Measurements from ENCODE around the gene APLP1.

The APLP1 gene

GRCh38 chr19:35898499-35898809, 30.1 kb downstream of the APLP1 start:
- Mint-ChIP-seq H3K36me3 (peaks cover 56 to 61% of the 10 kb centered on the region in 2 donors), H3K4me1 (peaks cover 32 to 54% of the 10 kb centered on the region in 2 donors), H3K9me3 (no peaks in the 10 kb centered on the region), H3K27ac (peak overlapping the region; percentile 100), H3K4me3 (peak overlapping the region; percentile 97 to 98), H3K27me3 (no peaks in the 10 kb centered on the region)
- DNase-seq (no peak), ATAC-seq (replicated peaks) (no peak)

- H3K9me3 Mint-ChIP-seq = no peaks in the 10 kb centered on the region
- H3K27me3 Mint-ChIP-seq = no peaks in the 10 kb centered on the region
- H3K4me1 Mint-ChIP-seq = peaks cover 42 to 66% of the 10 kb centered on the region in 2 donors
- peak overlapping the region; percentile 100 for H3K27ac Mint-ChIP-seq
- ATAC-seq (replicated peaks) (peak; percentile 62 to 69), DNase-seq (peak; percentile 96)
- H3K36me3 Mint-ChIP-seq = peaks cover 51 to 52% of the 10 kb centered on the region in 2 donors
- peak overlapping the region; percentile 97 to 98 for H3K4me3 Mint-ChIP-seq
These were observed 31.3 kb downstream of the APLP1 start for GRCh38 chr19:35899547-35900214.

- H3K27ac Mint-ChIP-seq = peak overlapping the region; percentile 100
- DNase-seq (no peak), ATAC-seq (replicated peaks) (no peak)
- H3K9me3 Mint-ChIP-seq = no peaks in the 10 kb centered on the region
- peaks cover 42 to 43% of the 10 kb centered on the region in 2 donors for H3K36me3 Mint-ChIP-seq
- H3K27me3 Mint-ChIP-seq = no peaks in the 10 kb centered on the region
- peak overlapping the region; percentile 97 to 98 for H3K4me3 Mint-ChIP-seq
- peaks cover 41 to 65% of the 10 kb centered on the region in 2 donors for H3K4me1 Mint-ChIP-seq
These were observed 32.8 kb downstream of the APLP1 start for GRCh38 chr19:35901055-35901644.

- no peak for DNase-seq
- no peaks in the 10 kb centered on the region for H3K27me3 Mint-ChIP-seq
- no peak for ATAC-seq (replicated peaks)
These were observed 33.7 kb downstream of the APLP1 start, which contains the start of gene HCST for GRCh38 chr19:35901854-35902661. TSS of gene HCST (plus strand) at chr19:35902529. CDS start at chr19:35902594, 65 bp downstream.

GRCh38 chr19:35902870-35903475, 34.6 kb downstream of the APLP1 start:
- no peak for DNase-seq
- no peaks in the 10 kb centered on the region for H3K27me3 Mint-ChIP-seq
- peak overlapping the region; percentile 88 to 97 for H3K4me3 Mint-ChIP-seq
- peak overlapping the region; percentile 97 for H3K27ac Mint-ChIP-seq
- ATAC-seq (replicated peaks) = no peak
- no peaks in the 10 kb centered on the region for H3K9me3 Mint-ChIP-seq
- peaks cover 45 to 64% of the 10 kb centered on the region in 2 donors for H3K4me1 Mint-ChIP-seq
- H3K36me3 Mint-ChIP-seq = peaks cover 26 to 28% of the 10 kb centered on the region in 2 donors

More at GRCh38 chr19:35901854-35902661, 33.7 kb downstream of the APLP1 start, which contains the start of gene HCST:
- peaks cover 43 to 61% of the 10 kb centered on the region in 2 donors for H3K4me1 Mint-ChIP-seq
- H3K36me3 Mint-ChIP-seq = peaks cover 34 to 35% of the 10 kb centered on the region in 2 donors
- H3K9me3 Mint-ChIP-seq = no peaks in the 10 kb centered on the region
- H3K27ac Mint-ChIP-seq = peak within 1 kb of the TSS; percentile 97
- H3K4me3 Mint-ChIP-seq = peak within 1 kb of the TSS; percentile 88 to 97

- Mint-ChIP-seq H3K4me3 (peak overlapping the region; percentile 88 to 97), H3K27me3 (no peaks in the 10 kb centered on the region), H3K36me3 (peaks cover 19 to 21% of the 10 kb centered on the region in 2 donors), H3K9me3 (no peaks in the 10 kb centered on the region), H3K27ac (peak overlapping the region; percentile 97), H3K4me1 (peaks cover 47 to 71% of the 10 kb centered on the region in 2 donors)
- peak; percentile 46 to 56 for ATAC-seq (replicated peaks)
- DNase-seq = peak; percentile 94
These were observed 35.3 kb downstream of the APLP1 start for GRCh38 chr19:35903550-35904179.

- H3K4me1 Mint-ChIP-seq = peaks cover 51 to 79% of the 10 kb centered on the region in 2 donors
- H3K9me3 Mint-ChIP-seq = no peaks in the 10 kb centered on the region
- no peaks in the 10 kb centered on the region for H3K27me3 Mint-ChIP-seq
- no peak for ATAC-seq (replicated peaks)
- peak overlapping the region; percentile 26 to 88 for H3K4me3 Mint-ChIP-seq
- no peak for DNase-seq
- peak overlapping the region; percentile 97 for H3K27ac Mint-ChIP-seq
- H3K36me3 Mint-ChIP-seq = peaks cover 12 to 13% of the 10 kb centered on the region in 2 donors
These were observed 36.1 kb downstream of the APLP1 start for GRCh38 chr19:35904311-35905068.

- DNase-seq (no peak), ATAC-seq (replicated peaks) (no peak)
- peaks cover 55 to 86% of the 10 kb centered on the region in 2 donors for H3K4me1 Mint-ChIP-seq
- H3K9me3 Mint-ChIP-seq = no peaks in the 10 kb centered on the region
- no peaks in the 10 kb centered on the region for H3K27me3 Mint-ChIP-seq
- H3K36me3 Mint-ChIP-seq = peaks cover 7 to 8% of the 10 kb centered on the region in 2 donors
- H3K27ac Mint-ChIP-seq = peak overlapping the region; percentile 72
- H3K4me3 Mint-ChIP-seq = no peak overlapping the region
These were observed 36.9 kb downstream of the APLP1 start for GRCh38 chr19:35905178-35905727.

GRCh38 chr19:35907377-35907745, 39.0 kb downstream of the APLP1 start:
- Mint-ChIP-seq H3K4me3 (peak overlapping the region; percentile 37 to 62), H3K9me3 (no peaks in the 10 kb centered on the region), H3K27ac (peak overlapping the region; percentile 79), H3K36me3 (peaks cover 6% of the 10 kb centered on the region in 2 donors), H3K27me3 (no peaks in the 10 kb centered on the region), H3K4me1 (peaks cover 60 to 83% of the 10 kb centered on the region in 2 donors)
- ATAC-seq (replicated peaks) (no peak), DNase-seq (no peak)

- Mint-ChIP-seq H3K4me3 (peak within 1 kb of the TSS; percentile 68 to 78), H3K4me1 (peaks cover 56 to 78% of the 10 kb centered on the region in 2 donors), H3K9me3 (no peaks in the 10 kb centered on the region), H3K27ac (peak within 1 kb of the TSS; percentile 97), H3K36me3 (peaks cover 6% of the 10 kb centered on the region in 2 donors), H3K27me3 (no peaks in the 10 kb centered on the region)
- DNase-seq (no peak), ATAC-seq (replicated peaks) (no peak)
These were observed 39.7 kb downstream of the APLP1 start, which contains the start of gene TYROBP for GRCh38 chr19:35908010-35908441. TSS of gene TYROBP (minus strand) at chr19:35908295. CDS start at chr19:35908228, 67 bp downstream.

- Mint-ChIP-seq H3K4me3 (peak overlapping the region; percentile 68 to 78), H3K36me3 (no peaks in the 10 kb centered on the region)
- ATAC-seq (replicated peaks) = peak; percentile 78
These were observed 40.8 kb downstream of the APLP1 start for GRCh38 chr19:35908973-35909683.

GRCh38 chr19:35909684-35910035, 41.3 kb downstream of the APLP1 start:
- no peaks in the 10 kb centered on the region for H3K27me3 Mint-ChIP-seq
- peak overlapping the region; percentile 97 for H3K27ac Mint-ChIP-seq
- ATAC-seq (replicated peaks) = no peak
- DNase-seq = no peak
- no peaks in the 10 kb centered on the region for H3K9me3 Mint-ChIP-seq
- H3K4me1 Mint-ChIP-seq = peaks cover 44 to 75% of the 10 kb centered on the region in 2 donors
- peak overlapping the region; percentile 68 to 78 for H3K4me3 Mint-ChIP-seq
- no peaks in the 10 kb centered on the region for H3K36me3 Mint-ChIP-seq

More at GRCh38 chr19:35908973-35909683, 40.8 kb downstream of the APLP1 start:
- DNase-seq = peak; percentile 90
- Mint-ChIP-seq H3K27me3 (no peaks in the 10 kb centered on the region), H3K4me1 (peaks cover 49 to 78% of the 10 kb centered on the region in 2 donors), H3K27ac (peak overlapping the region; percentile 97), H3K9me3 (no peaks in the 10 kb centered on the region)
